GM18499 (cell line): ENCODE data around the gene CRYBG2.
"Not testable (repeated sequence)": the region's sequence is repeated elsewhere in the genome, so short reads cannot be mapped to it uniquely, and the experiment has no call there.

ENCODE experiments used
- ATAC-seq: cut with Tn5 transposase; IDR thresholded peaks from one replicate; pipeline ENCODE4 v1.9.1; 2021; ENCODE audit warnings: moderate number of reproducible peaks; ENCODE audit not compliant: insufficient read depth, unreplicated experiment

The CRYBG2 gene

DNA sequence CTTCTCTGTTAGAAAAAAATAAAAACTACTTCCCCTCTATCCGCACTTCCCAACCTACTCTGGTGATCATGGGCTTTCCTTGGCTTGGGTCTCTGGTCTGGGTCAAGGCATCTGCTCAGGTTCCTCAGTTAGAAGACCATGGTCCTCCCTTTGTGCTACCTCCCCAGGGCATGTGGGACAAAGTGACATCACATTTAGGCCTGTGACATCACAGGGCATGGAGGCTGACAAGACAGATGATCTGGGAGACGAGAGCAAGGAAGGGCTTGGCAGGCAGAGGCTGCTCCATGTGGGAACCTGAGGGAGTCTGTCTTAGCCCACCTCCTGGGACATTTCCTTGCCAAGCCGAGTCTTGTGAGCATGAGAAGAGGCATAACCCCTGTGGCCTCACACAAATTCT lies 18.7 kb upstream of the CRYBG2 start, which contains the start of gene ZNF683:
Gene ZNF683, minus strand, starts transcription at position 140 of the 400 bp plus-strand sequence. CDS start 4,179 bp downstream, outside the sequence.
- ATAC-seq: not testable (repeated sequence)

DNA sequence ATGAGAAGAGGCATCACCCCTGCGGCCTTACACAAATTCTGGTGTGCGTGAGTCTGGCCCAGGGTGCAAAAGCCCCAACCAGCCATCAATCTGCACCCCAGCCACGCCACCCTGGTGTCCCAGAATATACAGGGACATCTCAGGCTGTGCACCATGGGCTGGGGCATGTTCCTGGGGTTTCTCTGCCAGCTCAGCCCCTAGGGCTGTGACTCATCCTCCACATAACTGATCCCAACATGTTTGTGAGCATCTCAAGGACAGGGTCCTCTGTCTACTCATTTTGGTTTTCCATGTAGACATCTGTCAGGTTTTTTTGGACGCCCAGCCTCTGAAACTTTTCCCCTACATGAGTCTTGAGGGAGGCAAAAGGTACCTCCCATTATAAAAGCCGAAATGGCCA lies 18.1 kb upstream of the CRYBG2 start:
- ATAC-seq: no peak

DNA sequence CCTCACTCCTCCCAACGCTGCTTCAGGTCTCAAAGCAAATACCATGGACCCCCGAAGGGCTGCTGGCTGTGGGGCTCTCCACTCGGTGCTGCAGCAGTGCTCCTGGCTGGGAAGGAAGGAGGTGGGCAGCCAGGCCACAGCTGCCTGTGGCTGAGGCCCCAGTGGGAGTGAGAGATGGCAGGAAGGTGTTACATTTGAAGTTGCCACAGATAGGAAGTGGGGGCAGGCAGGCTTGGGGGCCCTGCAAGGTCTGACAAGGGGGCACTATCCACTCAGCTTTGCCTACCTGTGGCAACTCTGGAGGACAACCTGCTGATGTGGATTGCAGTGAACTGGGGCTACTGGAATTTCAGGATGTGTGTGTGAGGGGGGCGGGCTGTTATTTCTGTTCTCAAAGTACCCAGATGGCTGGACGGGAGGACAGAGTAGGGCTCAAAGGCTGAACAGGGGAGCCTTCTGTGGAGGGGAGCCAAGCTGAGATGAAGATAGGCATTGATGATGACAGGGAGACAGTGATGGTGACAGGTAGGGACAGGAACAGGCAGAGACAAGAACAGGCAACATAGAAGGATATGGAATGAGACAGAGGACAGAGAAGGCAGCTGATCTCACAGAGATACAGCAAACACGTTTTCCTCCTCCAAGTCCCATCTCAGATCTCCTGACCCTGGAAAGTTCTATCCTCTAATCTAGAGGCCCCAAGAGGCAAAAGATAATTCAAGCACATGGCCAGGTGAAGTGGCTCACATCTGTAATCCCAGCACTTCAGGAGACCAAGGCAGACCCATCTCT lies 16.9 kb upstream of the CRYBG2 start:
- ATAC-seq: no peak

DNA sequence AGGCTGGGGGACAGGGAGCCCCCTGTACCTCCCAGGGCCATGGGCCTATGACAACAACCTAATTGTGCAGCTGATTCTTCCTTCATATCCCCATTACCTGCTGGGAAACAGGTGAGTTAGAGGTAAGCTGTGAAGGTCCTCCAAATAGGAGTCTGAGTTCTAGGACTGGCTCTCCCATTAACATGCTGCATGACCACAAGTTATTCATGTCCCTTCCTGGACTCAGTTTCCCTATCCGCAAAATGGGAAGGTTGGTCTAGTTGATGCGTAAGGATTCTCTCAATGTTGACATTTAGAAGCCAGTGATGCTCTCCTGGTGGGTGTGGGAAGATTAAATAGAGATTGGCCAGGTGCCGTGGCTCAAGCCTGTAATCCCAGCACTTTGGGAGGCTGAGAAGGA lies 14.6 kb upstream of the CRYBG2 start:
- no peak for ATAC-seq

DNA sequence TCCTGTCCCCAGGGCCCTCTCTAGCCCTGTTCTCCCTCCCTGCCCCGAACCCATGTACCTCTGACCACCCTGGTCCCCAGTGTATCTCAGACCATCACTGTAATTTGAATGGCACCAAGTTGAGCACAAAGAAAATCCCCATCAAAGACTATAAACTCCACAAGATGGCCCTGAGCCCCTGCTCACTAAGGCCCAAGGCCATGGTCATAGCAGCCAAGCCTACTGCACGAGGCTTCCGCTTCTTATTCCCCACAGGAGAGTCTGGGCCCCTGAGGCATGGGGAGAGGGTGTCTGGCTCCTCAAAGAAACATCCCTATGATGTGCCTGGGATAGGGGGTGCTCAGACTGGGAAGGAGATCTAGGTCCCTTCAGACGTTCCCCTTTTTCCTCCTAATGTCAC lies 14.1 kb upstream of the CRYBG2 start:
- ATAC-seq: no peak

DNA sequence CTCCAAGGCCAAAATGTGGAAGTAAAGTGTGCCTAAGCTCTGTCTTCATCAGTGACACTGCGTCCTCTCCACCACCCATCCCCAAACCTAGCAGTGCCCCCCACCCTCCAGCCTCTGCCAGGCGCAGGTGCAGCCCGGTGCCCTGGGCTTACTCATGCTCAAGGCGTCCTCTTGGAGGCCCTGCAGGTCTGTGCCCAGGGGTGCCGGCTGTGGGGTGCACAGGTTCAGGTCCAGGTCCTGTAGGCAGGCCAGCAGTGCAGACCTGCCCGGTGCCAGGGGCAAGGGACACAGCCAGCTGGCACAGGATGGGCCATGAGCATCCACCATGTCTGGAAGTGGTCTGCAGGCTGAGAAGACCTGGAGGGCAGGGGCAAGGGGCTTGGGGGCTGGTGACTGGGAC lies 13.5 kb upstream of the CRYBG2 start:
- ATAC-seq: no peak

DNA sequence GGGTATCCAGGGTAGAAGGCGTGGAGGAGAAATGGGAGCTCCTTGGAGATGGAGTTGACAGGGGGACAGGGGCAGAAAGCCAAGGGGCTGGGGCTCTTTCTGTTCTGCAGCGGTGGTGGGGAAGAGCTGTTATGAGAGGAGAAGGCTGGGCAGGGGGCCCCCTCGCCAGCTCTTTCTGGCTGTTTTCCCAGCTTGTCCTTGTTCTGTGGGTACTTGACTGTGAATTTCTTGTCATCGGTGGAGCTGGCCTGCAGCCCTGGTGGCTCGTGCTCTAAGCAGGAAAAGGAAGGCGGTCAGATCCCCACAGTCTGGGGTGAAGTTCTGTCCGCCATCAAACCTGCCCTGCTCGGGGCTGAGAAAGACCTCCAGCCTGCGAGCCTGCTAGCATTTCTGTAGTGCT lies 11.0 kb upstream of the CRYBG2 start:
- no peak for ATAC-seq

DNA sequence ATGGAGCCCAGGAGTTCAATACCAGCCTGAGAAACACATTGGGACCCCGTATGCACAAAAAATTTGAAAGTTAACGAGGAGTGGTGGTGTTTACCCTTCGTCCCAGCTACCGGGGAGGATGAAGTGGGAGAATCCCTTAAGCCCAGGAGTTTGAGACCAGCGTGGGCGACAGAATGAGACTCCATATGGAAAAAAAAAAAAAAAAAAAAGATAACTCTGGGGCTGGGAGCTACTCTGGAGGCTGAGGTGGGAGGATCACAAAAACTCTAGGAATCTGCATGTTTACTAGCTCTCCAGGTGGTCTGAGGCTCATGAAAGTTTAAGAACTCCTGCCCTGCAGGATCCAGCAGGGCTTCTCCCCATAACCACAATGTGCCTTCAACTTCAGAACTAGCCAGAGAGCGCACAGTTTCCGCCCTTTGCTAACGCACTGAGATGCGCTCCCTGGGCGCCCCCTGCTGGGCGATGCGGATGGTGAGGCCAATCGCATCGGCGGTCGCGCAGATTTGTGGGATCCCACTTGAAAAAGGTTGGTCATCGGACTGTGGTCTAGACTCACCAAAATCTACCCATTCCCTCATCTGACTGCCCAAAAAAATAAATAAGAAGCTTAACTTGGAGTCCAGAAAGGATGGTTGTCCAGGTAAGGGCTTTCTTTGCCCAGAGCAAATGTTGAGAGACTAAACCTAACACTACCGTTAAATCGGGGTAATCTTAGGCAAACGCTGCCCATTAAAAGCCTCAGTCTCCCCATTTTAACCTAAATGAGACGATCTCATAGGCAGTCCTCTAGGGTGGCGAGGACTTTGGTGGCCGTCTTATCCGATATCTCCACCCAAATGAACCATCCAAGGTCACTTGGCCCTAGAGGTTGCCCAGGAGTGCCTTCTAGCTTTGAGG lies 9.9 kb upstream of the CRYBG2 start:
- ATAC-seq: no peak

DNA sequence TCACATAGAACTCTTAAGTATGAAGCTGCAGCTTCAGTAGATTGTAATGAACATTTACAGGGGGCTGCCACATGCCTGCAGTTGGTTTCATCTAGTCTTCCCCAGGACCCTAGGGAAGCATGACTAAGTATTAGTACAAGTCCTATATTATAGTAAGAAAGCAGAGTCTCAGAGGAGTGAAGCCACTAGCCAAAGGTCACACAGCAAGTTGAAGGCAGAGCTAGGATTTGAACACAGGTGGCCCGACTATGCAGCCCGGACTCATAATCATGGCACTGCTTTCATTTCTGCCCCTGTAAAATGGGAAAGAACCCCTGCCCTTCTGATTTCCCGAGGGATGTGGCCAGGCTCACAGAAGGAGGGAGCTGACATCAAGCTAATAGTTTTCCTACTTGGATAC lies 8.4 kb upstream of the CRYBG2 start:
- no peak for ATAC-seq

DNA sequence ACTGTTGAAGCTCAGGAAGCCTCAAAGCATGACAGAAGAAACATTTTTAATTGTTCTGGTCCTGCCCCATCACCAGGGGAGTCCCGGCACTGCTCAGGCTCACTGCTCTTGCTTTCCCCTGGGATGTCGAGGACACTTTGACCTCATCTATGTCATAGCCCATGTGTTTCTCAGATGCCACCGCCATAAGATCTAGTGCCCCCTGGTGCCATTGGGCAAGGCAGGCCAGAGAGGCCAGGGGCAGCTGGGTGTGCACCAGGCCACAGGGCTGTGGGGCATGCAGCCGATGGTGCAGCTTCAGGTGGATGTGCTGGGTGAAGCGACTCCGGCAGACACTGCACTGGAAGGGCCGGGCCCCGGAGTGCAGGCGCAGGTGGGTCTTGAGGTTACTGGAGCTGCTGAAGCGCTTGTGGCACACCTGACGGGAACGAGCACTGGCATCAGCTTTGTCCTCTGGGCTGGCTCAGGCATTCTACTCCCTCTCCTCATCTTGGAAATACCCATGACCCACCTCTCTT lies 7.7 kb upstream of the CRYBG2 start:
- no peak for ATAC-seq

DNA sequence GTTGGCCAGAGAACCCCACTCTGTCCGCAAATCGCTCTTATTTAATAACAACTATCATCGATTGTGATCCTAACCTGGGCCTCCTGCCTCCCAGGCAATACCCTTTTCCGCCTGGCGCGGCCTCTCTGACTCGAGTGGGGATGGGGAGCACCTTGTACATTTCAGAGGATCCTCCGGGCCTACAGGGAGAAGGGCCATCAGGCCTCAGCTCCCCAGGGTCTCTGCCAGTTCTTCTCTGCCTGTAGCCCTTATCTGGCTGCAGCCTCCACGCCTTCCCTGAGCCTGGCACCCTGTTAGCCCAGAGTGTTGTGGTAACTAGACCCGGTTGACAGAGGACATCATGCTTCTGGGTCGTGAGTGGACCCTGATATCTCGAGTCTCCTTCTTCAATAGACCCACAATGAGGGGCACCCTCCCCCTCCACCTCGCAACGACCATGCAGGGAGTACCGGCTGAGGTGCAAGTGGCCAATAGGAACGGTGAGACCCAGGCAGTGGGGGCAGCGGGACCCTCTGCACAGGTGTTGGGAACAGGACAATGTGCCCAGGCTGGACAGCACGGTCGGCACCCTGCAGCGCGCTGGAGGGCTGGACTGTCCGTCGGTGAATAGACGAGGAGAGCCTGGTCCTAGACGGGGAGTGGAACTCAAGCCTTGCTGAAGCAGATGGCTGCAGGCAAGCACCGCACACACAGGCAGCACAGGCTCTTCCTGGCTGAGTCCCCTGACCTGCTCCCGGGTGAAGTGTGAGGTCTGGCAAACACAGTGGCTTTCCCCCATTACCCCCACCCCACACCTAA lies 7.1 kb upstream of the CRYBG2 start:
- no peak for ATAC-seq

DNA sequence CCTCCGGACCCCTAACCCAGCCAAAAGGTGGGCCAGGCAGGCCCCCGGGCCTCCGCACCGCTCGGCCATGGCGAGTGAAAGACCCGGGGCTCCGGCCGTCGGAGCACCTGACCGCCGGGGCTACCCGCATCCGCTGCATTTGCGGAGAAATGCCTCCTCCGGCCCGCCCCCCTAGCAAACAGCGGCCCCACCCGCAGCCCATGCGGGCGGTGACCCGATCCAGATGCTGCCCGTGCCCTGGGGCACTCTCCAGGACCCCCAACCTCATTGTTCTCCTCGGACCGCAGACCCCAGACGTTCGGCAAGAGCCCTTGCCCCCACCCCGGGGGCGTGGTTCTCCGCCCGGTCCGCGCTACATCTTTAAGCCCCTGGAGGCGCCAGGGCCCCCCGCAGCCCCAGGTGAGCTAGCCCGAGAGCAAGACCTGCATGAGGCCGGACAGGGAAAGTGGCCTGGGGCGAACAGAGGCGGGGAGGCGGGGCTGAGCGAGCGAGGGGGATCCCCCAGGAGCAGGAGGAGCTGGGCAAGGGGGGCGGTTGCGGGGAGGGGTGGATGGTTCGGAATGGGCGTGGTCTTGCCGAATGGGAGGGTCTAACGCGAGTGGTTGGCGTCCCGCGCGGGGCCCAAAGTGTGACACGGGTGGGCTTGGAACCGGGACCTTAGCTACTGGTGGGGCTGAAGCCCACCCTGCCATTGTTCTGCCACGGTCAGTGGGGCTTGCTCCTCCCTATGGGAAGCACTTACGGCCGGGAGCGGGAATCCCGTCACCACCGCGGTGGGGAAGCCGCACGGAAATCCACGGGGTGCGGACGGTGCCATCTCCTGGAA lies 6.3 kb upstream of the CRYBG2 start:
- no peak for ATAC-seq

DNA sequence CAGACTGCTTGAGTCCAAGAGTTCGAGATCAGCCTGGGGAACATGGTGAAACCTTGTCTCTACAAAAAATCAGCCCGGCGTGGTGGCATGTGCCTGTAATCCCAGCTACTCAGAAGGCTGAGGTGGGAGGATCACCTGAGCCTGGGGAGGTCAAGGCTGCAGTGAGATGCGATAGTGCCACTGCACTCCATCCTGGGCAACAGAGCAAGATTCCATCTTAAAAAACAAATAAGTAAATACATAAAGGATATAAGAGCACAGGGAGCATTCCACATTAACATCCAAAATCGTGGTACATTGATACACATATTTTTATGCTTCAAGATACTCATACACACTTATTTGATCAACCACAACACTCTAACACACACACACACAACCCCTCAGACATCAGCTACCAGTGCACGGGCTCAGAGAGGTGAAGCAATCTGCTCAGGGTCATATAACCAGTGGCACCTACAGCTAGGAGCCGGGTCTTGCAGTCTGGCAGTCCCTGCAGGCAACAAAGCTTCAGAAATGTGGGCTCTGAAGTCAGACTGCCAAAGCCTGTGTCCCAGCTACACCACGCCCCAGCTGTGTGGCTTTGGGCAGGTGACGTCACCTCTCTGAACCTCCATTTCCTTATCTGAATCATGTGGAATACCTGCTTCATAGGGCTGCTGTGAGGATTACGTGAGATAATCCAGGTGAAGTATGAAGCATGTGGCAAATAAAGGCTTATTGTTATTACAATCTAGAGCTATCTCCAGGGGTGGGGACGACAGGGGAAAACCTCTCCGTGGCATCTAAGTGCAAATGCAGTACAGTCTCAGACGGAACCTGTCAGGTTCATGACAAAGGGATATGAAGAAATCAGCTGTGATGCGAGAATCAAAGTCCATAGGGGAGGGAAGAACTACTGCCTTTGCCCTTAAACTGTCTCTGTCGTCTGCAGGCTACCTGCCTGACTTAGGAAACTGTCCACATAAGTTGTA lies 4.8 kb upstream of the CRYBG2 start:
- no peak for ATAC-seq

DNA sequence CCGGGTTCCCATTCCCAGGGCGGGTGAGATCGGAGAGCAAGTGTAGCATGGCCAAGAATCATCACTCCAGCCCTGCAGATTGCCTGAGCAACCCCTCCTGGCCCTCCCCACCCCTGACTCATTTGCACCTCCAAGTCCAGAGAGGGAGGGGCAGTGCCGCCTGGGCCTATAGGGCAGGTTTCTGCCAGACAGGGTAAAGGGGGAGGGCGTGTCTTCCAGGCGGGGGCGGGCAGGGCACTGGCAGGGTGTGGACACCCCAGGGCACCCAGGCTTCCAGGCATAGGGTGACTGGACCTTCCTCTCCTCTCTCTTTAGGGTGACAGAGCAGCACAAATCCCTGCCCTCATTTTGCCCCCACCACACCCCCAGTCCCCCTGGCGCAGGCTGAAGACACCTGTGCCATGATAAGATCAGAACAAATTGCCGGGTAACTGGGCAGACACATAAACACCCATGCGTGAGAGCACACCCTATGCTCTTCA lies 3.2 kb upstream of the CRYBG2 start:
- no peak for ATAC-seq

DNA sequence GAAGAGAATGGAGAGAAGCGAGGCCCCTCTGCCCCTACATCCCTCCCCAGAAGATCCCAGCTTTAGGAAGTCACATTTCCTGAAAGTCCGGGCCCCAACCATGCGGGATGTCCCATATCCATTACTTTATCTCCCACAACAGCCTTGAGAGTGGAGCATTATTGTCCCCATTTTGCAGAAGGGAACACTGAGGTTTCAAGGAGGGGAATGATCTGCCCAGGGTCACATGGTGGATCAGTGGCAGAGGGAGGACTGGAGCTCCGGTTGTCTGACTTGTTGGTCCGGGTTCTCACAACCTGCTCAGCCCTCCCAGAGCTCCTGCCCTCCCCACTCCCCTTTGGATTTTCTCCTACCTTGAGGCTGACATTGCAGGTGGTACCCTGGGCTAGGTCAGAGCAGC lies 2.2 kb upstream of the CRYBG2 start:
- ATAC-seq: no peak

DNA sequence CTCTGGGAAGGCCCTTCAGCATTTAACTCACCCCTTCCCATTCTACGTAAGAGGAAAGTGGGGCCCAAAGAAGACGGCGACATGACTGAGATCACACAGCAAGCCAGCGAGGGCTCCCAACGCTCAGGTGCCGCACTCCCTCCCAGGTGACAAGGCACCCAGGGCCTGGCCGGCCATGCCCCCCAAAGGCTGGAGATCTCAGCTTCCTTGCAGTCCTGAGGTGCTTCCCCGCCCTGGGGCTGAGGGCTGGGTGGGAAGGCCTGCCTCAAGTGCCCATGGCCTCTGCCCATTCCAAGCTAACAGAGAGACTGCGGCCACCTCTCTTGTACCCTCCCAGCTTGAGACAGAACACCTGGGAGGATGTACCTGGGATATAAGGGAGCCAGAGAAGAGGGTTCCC lies 1.0 kb upstream of the CRYBG2 start:
- ATAC-seq: no peak

DNA sequence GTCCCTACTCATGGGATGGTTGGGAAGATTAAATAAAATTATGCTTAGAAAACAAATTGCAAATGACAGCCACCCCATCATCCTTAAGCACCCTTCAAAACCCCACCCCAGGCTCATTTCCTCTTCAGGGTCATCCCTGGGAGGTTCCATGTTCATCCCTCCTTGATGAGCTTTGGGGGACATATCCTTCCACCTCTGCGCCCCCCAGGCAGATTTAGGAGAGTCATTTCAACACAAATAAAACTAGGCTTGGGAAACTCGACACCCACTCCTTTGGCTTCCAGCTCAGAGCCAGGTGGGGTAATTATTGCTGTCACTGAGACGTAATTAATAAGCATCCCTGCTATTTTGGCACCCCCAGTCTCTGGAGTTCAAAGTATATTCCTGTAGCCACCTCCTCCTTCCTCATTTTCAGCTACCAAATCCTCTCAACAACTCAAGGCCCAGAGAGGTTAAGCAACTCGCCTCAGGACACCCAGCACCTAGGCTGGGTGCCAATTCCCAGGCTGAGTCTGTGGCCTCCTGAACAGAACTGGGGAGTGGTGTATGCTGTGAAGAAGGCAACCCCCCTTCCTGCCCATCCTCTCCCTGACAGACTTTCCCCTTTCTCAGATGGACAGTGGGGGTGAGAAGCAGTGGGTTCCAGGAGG lies 595 bp downstream of the CRYBG2 start:
- ATAC-seq: no peak

DNA sequence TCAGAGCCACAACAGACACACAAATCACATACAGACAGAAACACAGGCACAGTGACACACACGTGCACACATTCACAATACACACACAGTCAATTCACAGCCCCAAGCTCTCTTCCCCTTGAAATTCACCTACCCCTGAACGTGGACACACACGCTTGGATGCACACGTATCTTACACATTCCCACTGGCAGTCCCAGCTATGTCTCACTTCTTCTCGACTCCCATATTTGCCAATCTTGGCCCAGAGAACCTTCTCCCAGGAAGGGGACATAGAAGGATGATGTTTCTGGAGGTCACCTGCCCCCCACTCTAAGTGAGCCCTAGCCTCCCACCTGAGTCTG lies 1.6 kb downstream of the CRYBG2 start:
- ATAC-seq: no peak
